SK-N-SH (cell line): ENCODE results near the gene PACSIN1.

Source experiments
- CTCF ChIP-seq: fragments of 200-600 bp; sonication (generic); IDR thresholded peaks from 2 replicates; pipeline ENCODE4 v1.6.1; 2017; ENCODE audit warnings: antibody characterized with exemption, mild to moderate bottlenecking, moderate library complexity
- EP300 ChIP-seq, 2 experiments: IDR thresholded peaks; 2 replicates each; pipeline versions ENCODE4 v1.4.0 to v1.6.1; 2012; ENCODE audit warnings: borderline replicate concordance in 1 of 2, low read depth in 1 of 2, low read length in 1 of 2
- FOXM1 ChIP-seq: IDR thresholded peaks from 2 replicates; pipeline ENCODE4 v1.4.0; 2012; ENCODE audit warnings: low read depth, mild to moderate bottlenecking
- GABPA ChIP-seq: IDR thresholded peaks from 2 replicates; pipeline ENCODE4 v1.4.0; 2012; ENCODE audit warnings: low read depth, mild to moderate bottlenecking
- MAX ChIP-seq: IDR thresholded peaks from 2 replicates; pipeline ENCODE4 v1.4.0; 2012; ENCODE audit warnings: low read depth
- MEF2A ChIP-seq: IDR thresholded peaks from 2 replicates; pipeline ENCODE4 v1.4.0; 2012; ENCODE audit warnings: low read depth, borderline replicate concordance
- POLR2AphosphoS5 ChIP-seq: IDR thresholded peaks from 2 replicates; pipeline ENCODE4 v1.6.1; 2012; ENCODE audit warnings: low read depth, low read length
- REST ChIP-seq: IDR thresholded peaks from 2 replicates; pipeline ENCODE4 v1.6.1; 2012; ENCODE audit warnings: mild to moderate bottlenecking, low read depth, low read length, moderate library complexity
- RXRA ChIP-seq: IDR thresholded peaks from 2 replicates; pipeline ENCODE4 v1.4.0; 2012; ENCODE audit warnings: low read depth, mild to moderate bottlenecking, borderline replicate concordance
- TAF1 ChIP-seq: IDR thresholded peaks from 2 replicates; pipeline ENCODE4 v1.6.1; 2012; ENCODE audit warnings: low read depth, mild to moderate bottlenecking, low read length, moderate library complexity, borderline replicate concordance
- USF1 ChIP-seq: IDR thresholded peaks from 2 replicates; pipeline ENCODE4 v1.4.0; 2012; ENCODE audit warnings: low read depth, borderline replicate concordance
- YY1 ChIP-seq: IDR thresholded peaks from 2 replicates; pipeline ENCODE4 v1.4.0; 2012; ENCODE audit warnings: low read depth, mild to moderate bottlenecking
- ZBTB33 ChIP-seq: IDR thresholded peaks from 2 replicates; pipeline ENCODE4 v1.4.0; 2012; ENCODE audit warnings: low read depth, borderline replicate concordance

GRCh38 chr6:34522761-34523160, 56.9 kb downstream of the PACSIN1 start:
- no peak for TF ChIP-seq CTCF
- TF ChIP-seq YY1: no peak
- TF ChIP-seq RXRA: no peak
- TF ChIP-seq TAF1: no peak
- TF ChIP-seq MEF2A: no peak
- no peak for TF ChIP-seq POLR2AphosphoS5
- no peak for TF ChIP-seq REST
- TF ChIP-seq ZBTB33: no peak
- no peak for TF ChIP-seq GABPA
- no peak for TF ChIP-seq FOXM1
- no peak for TF ChIP-seq MAX
- TF ChIP-seq EP300 (IDR thresholded peaks at IDR 0.05; ENCODE audit: borderline replicate concordance in 1 of 2, low read depth in 1 of 2, low read length in 1 of 2): no peak
- no peak for TF ChIP-seq USF1
